NCI-H82 (cell line): Measurements from ENCODE around the gene MUC6.
A peak's percentile ranks its signal among the peaks of the same experiment; 100 is the strongest.

Experiments
- DNase-seq: peaks from one replicate; lab custom pipeline; 2025; lab: John Stamatoyannopoulos, UW

The MUC6 gene

DNA sequence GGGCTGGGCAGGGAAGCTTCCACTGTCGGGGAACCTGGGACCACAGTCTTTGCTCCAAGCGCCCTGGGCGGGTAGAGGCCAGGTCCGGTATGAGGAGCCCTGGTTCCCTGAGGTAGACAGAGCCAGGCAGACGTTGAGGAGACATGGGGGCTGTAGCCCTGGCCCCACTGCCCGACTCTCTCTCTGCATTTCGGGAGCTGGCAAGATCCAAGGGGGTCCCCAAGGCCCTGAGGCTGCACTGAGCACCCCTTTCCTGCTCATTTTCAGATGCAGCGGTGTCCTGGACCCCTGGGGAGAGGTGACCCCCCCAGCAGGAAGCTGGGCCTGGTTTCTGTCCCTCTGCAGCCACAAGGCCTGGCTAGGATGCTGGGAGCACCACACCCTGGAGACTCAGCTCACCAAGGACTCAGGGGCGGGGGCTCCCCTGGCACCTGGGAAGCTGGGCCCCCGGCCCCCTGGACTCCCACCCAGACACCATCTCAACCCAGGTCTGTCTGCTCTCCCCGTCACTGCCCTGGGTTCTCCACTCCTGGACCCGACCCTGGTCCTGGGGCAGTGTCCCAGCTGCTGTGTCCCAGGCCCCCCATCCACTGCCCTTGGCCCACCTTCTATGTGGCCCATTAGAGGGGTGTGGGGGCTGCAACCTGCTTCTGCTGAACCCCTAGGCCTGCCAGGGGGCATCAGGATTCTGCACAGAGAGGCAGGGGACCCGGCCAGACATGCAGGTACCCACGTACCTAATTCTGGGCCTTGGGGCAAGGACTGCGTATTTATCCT is 15.0 kb upstream of the MUC6 start:
- DNase-seq: no peak

DNA sequence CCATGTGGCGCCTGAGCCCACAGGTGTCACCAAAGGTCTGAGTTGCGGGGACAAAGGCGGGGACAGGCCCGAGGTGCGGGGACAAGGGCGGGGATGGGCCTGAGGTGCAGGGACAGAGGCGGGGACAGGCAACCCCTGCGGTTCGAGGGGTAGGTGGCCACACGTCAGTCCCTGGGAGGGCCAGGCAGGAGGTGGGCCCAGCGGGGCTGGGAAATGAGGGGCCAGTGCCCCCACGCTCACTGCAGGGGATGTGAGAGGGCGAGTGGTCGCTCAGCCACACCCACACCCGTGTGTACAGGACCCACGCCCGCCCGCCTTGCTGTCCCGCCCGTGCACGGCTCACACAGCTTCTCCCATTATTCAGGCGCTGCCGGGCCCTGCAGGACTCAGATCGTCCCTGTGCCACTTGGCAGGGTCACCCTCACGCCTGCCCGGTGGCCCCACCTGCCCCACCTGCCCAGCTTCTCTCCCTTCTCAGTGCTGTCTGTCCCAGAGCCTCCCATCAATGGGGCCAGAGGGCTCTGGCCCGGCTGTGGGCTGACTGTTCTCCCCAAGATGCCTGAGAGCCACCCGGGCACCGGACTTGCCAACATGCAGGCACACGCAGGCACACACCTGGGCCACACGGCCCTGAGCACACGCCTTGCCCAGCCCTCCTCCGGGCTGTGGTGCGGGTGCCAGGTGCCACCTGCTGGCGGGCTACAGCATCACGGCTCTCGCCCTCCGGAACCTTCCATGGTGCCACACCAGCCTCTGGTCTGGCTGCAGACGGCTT is 14.2 kb upstream of the MUC6 start:
- DNase-seq: peak; percentile 62

DNA sequence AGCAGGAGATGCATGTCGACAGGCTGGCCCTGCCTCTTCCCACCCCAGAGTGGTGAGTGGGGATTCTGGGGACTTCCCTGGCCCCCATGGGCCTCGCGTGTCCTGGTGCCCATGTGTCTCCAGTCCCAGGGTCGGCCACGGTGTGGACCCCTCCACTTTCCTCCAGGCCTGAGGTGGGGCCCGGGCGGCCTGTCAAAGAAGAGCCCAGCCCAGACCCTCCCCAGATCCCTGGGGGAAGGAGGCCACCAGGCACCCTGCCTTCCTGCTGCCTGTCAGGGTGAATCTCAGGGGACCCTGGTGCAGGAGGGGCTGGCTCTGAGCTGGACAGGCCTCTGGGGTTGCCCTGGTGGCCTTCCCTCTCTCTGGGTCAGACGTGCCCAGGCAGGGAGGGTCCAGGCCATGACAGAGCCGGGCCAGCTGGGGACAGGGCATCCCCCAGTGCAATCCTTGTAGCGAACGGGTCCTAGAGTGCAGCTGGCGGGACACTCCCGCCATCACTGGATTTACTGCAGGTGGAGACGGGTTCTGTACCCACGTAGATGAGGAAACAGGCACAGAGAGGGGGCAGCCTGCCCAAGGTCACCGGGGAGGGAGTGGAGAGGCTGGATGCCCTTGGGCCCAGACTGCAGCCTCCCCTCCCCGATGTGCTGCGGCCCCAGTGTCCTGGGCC is 13.5 kb upstream of the MUC6 start:
- DNase-seq: no peak

DNA sequence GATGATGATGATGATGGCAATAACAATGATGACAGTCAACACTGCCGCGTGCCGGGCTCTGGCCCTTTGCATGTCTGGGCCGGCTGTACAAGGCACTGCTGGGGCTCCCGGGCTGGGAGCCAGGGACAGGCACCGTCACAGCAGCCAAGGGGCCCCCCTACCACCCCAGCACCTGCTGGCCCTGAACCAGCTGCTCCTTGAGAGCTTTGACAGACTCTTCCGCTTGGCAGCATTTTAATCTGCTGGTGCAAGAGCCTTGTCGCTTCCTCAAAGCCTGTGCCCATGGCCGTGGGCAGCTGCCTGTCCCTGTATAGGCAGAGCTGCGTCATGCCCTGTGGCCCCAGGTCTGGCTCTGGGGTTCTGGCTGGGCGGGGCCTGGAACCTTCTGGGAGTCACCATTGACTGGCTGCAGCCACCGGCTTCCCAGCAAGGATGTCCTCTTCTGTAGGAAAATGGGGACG is 12.9 kb upstream of the MUC6 start:
- no peak for DNase-seq

DNA sequence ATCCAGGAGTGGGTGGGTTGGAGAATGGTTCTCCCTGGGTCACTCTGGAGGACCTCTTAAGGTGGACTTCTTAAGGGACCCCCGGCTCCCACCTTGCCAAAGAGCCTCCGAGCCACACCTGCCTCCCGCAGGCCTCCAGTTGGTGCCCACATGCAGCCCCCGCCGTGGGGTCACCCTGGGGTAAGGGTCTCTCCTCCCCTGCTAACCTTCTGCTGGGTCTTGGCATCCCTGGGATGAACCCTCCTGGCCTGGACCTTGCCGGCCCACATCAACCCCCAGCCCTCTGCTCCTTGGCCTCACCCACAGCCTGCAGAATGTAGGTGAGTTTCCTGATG is 12.5 kb upstream of the MUC6 start:
- DNase-seq: no peak

DNA sequence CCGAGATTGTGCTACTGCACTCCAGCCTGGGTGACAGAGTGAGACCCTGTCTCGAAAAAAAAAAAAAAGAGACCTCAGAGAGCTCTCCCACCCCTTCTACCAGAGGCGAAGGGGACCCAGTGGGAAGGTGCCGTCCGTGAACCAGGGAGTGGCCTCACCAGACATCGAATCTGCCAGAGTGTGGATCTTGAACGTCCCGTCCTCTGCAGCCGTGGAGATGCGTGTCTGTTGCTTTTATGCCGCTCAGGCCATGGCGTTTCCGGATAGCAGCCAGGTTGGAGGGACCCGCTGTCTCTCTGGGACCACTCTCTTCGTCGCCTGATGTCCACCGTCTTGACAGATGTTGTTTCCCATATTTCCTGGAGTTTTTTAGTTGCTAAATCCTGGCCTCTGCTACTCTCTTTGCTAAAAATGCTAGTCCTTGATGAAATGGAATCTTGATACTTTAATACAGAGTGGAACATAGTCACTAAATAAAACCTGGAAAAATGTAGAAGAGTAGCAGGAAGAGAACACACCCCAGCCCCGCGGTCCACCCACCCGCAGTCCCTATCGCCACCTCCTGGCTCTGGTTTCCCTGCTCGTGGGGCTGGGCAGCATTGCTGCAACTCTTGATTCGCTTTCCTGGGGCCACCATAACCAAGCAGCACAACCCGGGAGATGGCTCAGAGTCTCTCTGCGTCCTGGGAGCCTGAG is 12.0 kb upstream of the MUC6 start:
- no peak for DNase-seq

DNA sequence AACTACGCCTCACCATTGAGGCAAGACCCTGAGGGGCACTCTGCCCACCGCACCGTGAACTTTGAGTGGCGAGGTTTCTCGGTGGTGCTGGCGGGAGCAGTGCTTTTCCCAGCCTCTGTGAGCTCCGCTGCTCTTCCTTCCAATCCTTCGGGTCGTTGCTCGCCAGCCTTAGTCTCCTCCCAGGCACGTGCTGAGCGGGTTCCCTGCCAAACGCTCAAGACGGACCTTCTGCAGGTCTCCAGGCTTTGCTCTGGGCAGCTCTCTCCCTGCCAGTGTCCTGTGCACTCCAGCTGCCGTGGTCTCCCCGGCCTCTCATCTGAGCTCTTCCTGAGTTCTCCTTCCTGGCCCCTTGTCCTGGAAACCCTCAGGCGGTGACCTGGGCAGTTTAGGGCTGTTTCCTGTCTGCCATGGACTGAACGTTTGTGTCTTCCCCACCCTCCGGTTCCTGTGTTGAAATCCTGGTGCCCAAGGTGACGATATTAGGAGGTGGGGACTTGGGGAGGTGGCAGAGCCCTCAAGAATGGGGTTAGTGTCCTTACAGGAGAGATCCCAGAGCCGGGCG is 11.2 kb upstream of the MUC6 start:
- DNase-seq: no peak

DNA sequence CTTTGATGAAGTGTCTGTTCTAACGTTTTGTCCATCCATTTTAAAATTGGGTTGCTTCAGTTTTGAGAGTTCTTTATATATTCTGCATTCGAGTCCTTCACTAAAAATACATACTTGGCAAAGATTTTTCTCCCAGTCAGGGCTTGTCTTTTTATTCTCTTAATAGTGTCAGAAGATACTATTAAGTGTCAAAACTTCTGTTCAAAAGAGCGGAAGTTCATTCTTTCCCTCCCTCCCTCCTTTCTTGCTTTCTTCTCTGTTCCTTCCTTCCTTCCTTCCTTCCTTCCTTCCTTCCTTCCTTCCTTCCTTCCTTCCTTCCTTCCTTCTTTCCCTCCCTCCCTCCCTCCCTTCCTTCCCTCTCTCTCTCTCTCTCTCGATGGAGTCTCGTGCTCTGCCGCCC is 7.6 kb upstream of the MUC6 start:
- no peak for DNase-seq

DNA sequence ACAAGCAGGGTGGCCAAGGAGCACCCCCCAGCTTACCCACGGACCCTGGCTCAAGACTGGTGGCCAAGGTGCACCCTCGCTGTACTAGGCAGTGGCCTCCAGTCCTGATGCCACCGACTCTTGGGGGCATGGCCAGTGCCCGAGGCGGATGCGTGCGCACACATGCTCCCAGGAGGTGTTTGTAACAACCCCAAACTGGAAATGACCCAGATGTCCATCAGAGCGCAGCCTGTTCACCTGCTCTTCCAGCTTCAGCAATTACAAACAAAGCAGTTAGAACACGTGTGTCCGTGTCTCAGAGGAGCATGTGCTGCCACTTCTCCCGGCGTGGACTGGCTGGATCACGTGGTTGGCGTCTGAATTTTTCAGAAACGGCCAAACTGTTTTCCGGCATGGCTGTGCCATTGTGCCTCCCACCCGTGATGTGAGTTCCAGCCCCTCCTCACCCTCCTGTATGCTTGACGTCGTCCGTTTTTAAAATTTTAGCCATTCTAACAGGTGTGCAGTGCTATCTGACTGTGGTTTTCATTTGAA is 7.1 kb upstream of the MUC6 start:
- DNase-seq: no peak

DNA sequence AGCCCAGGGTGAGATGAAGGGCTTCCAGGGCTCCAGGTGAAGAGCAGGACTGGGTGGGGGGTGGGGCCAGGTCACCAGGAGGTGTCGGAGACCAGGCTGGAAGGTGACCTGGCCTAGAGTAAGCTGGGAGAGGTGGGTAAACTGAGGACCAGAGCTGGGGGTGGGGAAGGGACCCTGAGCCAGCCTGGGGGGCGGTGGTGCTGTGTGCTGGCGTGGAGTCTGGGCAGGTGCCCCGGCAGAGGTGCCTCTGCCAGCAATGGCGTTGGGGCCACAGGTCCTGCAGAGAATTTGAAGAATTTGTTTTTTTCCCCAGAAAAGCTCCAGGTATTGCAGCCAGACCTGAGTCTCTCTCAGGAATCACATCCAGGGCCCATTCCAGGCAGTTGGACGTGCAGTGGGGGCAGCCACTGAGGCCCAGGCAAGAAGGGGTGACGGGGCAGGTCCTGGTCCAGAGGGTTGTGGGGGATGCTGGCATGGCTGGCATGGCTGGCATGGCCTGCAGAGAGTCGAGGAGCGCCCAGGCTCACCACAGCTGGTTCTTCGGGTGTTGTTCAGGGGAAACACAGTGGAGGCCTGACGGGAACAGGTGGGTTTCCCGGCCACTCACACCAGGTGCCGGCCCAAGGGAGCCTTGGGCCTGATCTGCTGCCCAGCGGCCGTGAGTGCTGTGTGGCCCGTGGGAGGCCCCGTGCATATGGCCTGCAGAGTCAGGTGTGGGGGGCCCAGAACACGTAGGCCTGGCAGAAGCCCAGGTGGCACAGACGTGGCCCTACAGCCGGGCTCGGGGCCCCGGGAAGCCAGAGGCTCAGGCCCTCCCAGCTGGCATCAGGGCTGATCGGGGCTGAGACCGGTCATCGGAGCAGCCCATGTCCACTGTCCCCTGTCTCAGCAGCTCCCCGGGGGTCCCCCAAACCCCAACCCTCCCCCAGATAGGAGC is 6.4 kb upstream of the MUC6 start:
- DNase-seq: no peak

DNA sequence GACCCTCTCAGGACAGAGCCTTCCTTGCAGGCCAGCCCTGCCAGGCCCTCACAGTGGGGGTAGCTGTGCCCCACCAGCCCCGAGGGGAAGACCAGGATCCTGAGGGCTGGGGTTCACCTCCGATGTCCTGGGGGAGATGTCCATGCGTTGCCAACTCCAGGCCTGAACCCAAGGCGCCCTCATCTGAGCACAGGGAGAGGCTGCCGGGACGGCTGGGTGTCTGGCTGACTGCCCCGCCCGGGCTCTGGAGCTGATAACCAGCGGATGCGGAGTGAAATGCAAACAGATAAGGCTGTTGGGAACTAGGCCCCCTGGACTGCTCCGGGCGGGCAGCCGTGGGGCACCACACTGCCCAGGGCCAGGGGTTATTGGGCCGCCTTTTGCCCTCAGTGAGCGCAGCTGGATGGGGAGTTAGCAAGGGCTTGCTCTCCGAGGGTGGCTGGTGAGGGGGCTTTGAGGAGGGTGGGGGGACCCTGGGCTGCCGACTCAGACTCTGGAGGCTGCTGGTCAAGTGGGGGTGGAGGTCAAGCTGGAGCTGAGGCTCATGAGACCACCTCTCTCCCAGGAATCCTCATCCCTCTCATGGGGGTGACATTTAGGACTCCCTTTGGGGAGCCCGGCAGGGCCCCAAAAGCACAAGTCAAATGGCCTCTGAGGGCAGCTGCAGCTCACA is 5.6 kb upstream of the MUC6 start:
- DNase-seq: no peak

DNA sequence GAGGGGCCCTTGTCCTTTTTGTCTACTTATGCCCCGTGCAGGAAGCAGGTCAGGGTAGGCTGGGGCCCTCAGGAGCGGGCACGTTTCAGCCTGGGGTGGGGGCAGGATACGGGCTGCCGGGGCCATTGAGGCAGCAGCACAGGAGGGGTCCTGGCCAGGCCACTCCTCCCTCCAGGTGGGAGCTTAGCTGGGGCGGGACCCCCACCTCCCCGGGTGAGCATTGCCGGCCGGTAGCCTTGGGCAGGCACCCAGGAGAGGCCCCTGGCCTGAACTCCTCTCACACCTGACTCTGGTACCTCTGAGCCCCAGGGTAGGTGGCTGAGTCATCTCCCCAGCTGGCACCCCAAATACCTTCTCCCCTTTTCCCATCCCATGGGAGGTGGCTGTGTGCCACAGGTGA is 5.0 kb upstream of the MUC6 start:
- DNase-seq: no peak

DNA sequence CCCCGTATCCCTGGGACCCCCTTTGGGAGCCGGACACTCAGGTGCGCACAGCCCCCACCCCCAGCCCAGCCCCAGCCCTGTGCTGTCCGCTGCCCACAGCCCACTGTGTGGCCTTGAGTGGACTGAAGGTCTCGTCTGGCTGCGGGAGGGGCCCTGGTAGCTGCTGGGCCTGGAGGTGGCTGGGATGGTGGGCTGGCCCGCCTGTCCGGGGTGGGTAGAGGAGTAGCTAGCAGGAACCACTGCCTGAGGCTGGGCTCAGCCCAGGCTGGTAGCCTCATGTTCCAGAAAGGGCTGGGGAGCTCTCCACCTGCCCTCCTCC is 4.6 kb upstream of the MUC6 start:
- DNase-seq: no peak

DNA sequence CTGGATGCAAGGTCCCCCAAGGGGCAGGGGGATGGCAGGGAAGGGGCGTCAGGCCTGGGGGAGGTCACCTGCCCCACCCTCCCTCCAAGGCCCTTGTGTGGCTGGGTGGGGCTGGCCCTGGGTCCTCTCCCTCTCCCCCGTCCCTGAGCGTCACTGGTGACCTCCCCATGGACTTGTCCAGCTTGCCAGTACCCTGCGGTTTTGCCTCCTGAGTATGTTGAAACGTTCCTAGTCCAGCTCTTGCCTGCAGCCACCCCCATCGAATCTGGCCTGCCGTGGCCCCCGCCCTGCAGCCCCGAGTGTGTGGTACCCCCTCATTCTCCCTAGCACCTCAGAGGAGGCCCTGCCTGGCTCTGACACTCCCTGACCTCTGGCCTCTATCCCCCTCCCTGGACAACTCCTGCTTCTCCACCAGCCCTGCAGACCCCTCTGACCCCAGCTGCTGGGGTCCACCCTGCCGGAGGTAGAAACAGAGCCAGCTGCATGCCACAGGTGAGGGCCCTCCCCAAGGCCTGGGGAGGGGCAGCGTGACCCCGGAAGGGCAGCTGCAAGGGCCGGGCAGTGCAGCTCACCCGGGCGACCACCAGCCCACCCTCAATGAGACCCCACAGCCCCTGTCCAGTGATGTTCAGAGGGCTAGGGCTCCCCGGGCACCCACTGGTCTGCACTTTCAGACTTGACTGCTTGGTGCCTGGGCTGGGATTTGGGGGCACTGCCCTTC is 4.1 kb upstream of the MUC6 start:
- DNase-seq: no peak

DNA sequence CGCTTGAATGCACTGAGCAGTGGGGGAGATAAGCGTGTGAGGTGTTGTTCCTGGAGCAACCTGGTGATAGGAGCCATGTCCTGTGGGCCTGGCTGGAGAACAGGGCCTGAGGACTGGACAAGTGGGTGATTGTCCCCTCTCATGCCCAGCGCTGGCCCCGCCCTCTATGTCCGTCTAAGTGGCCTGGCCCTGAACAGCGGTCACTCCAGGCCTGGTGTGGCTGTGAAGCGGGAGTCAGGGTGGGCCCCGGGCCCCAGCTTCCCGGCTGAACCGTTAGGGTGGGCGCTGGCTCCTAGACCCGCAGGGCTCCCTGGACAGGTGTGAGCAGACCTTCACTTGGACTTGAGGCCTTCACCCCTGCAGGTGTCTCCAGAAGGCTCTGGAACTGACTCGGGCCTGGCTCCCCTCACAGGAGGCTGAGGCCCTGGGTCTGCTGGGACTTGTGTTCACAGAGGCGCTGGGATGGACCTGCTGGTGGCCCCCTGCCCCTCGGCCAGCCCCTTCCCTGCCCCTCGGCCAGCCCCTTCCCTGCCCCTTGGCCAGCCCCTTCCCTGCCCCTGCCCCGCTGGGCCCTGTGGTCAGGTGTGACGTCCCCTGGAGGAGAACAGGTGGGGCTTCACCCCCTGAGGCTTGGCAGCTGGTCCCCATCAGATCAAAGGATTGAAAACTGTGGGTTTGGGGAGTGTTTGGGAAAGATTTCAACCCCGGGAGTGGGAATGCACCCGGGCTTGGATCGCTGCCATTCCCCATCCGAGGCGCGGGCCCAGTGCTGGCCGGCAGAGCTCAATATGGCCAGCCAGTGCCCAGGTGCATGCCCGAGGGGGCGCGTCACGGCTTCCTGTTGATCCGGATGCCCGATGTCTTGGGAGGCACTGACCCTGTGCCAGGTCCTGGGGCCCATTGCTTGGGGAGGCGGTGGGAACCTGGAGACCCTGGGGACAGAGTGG is 3.2 kb upstream of the MUC6 start:
- DNase-seq: no peak

DNA sequence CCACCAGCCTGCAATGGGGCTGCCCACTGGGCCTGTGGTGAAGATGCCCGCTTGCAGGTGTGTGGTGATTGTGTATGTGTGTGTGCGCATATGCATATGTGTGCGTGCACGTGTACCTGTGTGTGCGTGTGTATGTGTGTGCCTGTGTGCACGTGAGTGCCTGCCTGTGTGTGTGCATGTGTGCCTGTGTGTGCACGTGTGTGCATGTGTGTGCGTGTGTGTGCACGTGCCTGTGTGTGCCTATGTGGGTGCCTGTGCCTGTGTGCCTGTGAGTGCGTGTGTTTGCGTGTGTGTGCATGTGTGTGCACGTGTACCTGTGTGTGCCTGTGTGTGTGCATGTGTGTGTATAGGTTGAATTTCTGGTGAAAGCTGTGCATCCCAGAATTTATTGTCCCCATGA is 2.4 kb upstream of the MUC6 start:
- DNase-seq: no peak

DNA sequence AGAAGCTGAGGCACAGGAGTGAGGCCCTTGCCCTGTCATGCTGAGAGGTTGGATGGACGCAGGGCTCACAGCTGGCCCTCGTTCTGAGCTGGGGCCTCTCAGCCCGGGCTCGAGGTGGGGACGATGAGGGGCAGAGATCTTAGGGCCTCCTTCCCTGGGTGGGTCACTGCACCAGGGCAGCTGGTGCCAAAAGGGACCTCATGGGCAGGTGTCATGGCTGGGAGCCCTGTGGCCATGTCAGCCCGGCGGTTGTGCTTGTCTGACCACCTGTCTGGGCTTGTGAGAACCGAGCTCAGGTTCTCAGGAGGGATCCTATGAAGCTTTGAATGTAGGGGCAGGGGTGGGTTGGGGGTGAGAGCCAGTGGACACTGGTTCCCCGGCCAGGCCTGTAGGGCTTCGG is 1.8 kb upstream of the MUC6 start:
- DNase-seq: no peak

DNA sequence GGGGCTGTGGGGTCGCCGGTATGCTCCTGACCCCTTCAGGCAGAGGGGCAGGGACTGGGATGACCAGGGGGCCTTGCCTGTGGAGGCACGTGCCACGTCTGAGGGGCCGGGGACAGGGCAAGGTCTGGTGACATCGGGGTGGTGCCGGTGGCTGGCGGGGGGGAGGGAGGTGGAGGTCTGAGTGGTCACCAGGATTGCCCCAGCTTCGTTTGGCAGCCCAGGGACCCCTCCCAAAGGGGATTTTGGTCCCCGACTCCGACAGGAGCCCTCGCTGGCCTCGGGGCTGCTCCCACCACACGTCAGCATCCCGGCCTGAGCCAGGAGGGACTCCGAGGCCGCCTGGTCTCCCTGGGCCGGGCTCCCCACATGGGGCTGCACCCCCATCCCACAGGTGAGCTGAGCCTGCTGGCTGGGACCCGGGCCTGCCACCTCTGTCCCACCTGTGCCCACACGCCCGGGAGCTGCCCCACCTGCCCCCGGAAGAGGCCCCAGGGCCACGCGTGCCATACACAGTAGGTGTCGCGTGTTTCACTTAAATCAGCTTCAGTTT is 1.1 kb upstream of the MUC6 start:
- DNase-seq: no peak
